GM12878 (cell line): Measurements from ENCODE around the gene CD2BP2. TPM values are rescaled to one million over a fixed set of nuclear protein-coding genes. Genes with fewer than 3 reads are reported as not detected.

Experiments
- ATF2 ChIP-seq: IDR thresholded peaks from 2 replicates; pipeline ENCODE4 v1.6.1; 2012; ENCODE audit warnings: low read length, inconsistent platforms
- BACH1 ChIP-seq: fragments of 450-650 bp; IDR thresholded peaks from 2 replicates; pipeline ENCODE4 v1.6.1; 2017; ENCODE audit warnings: mild to moderate bottlenecking, borderline replicate concordance
- BCLAF1 ChIP-seq: fragments of 450-650 bp; IDR thresholded peaks from 2 replicates; pipeline ENCODE4 v1.6.1; 2017; ENCODE audit warnings: antibody characterized with exemption, mild to moderate bottlenecking, moderate library complexity
- IRF4 ChIP-seq: IDR thresholded peaks from 2 replicates; pipeline ENCODE4 v1.6.1; 2011; ENCODE audit warnings: low read depth, low read length
- MLLT1 ChIP-seq: fragments of 450-650 bp; IDR thresholded peaks from 2 replicates; pipeline ENCODE4 v1.6.1; 2016; ENCODE audit warnings: mild to moderate bottlenecking
- POLR2AphosphoS2 ChIP-seq: IDR thresholded peaks from 2 replicates; pipeline ENCODE4 v1.6.1; 2011; ENCODE audit warnings: low read depth, mild to moderate bottlenecking, low read length, improper control_type of control experiment, moderate library complexity
- RFX5 ChIP-seq: IDR thresholded peaks from 2 replicates; pipeline ENCODE4 v1.6.1; 2011; ENCODE audit warnings: low read depth, low read length, improper control_type of control experiment
- TBL1XR1 ChIP-seq: IDR thresholded peaks from 2 replicates; pipeline ENCODE4 v1.6.1; 2012; ENCODE audit warnings: low read depth, low read length, improper control_type of control experiment
- ZNF384 ChIP-seq: IDR thresholded peaks from 2 replicates; pipeline ENCODE4 v1.6.1; 2012; ENCODE audit warnings: low read depth, mild to moderate bottlenecking, low read length, improper control_type of control experiment, borderline replicate concordance
- polyA plus RNA-seq, 11 experiments: library from polyadenylated mRNA; depleted of rRNA in 4 of 11; unstranded in 6 of 11; stranded (reverse) in 5 of 11; fragments of >200 nt; fragmentation: Nextera tagmentation in 4 of 11; fragmentation: Illumina TruSeq in 1 of 11; extraction: Ambion mirVana in 4 of 11; extraction: Trizol in 1 of 11; gene quantifications; 1 replicate in 1 of 11; 2 replicates in 10 of 11; pipeline versions ENCODE4 v1.2.1 to v1.2.3, GENCODE V29; 2011 to 2016; ENCODE audit warnings: inconsistent platforms in 2 of 11, missing spikeins in 2 of 11, low read depth in 1 of 11
- total RNA-seq, 4 experiments: library from RNA; depleted of rRNA in 3 of 4; stranded (reverse); fragments of >200 nt in 3 of 4; fragmentation: Illumina TruSeq in 1 of 4; extraction: Trizol in 1 of 4; gene quantifications; 2 replicates each; pipeline versions ENCODE4 v1.2.1 to v1.2.3, GENCODE V29; 2013 to 2021

Gene CD2BP2
- total and polyA plus RNA-seq, 10 of the 15 experiments (the other 5 are each of a cell fraction or from before 2014, with no cell fraction given): 3.3 to 47.9 (median 31.8) TPM

GRCh38 chr16:30346286-30346685 lies 8.8 kb downstream of the CD2BP2 start (continued):
- no peak for TF ChIP-seq TBL1XR1
- no peak for TF ChIP-seq ATF2
- TF ChIP-seq BACH1: no peak
- no peak for TF ChIP-seq POLR2AphosphoS2
- no peak for TF ChIP-seq RFX5
- no peak for TF ChIP-seq BCLAF1
- TF ChIP-seq MLLT1: no peak
- TF ChIP-seq IRF4: no peak
- TF ChIP-seq ZNF384: no peak
